ENCODE results near the gene HEPACAM2. TPM values are rescaled to one million over a fixed set of nuclear protein-coding genes. Genes with fewer than 3 reads are reported as not detected.

The HEPACAM2 gene
- total and polyA plus RNA-seq, 2 experiments from 2014 or later = 14.0 to 15.7 TPM

GRCh38 chr7:93140582-93141191 is 85.6 kb downstream of the HEPACAM2 start:
- Histone ChIP-seq H3K27ac (no peak overlapping the region), H3K27me3 (no peaks in the 10 kb centered on the region), H2AFZ (no peak overlapping the region), H3K79me2 (no peaks in the 10 kb centered on the region), H3K4me2 (no peak overlapping the region), H3K9me3 (ENCODE audit: low read depth) (no peaks in the 10 kb centered on the region), H3K9me2 (replicated peaks; ENCODE audit: insufficient read depth) (no peaks in the 10 kb centered on the region), H3K4me1 (ENCODE audit: insufficient read depth) (no peaks in the 10 kb centered on the region), H3K36me3 (replicated peaks; ENCODE audit: insufficient read depth, low read depth) (no peaks in the 10 kb centered on the region), H4K20me1 (ENCODE audit: insufficient read depth, poor library complexity, severe bottlenecking) (no peaks in the 10 kb centered on the region), H3K4me3 (no peak overlapping the region)
- no peak for DNase-seq (ENCODE audit: low spot score)
- WGBS (ENCODE audit: low lambda C conversion rate, missing lambda C conversion rate) = 90% methylated on average over 3 of the region's 3 CpGs
- TF ChIP-seq EZH2phosphoT487 (IDR thresholded peaks at IDR 0.05; ENCODE audit: low read depth, severe bottlenecking, unreplicated experiment) = no peak
- no peak for TF ChIP-seq EZH2 (IDR thresholded peaks at IDR 0.05; ENCODE audit: borderline replicate concordance)
- no peak for TF ChIP-seq CTCF (IDR thresholded peaks at IDR 0.05; ENCODE audit: poor library complexity)

GRCh38 chr7:93138576-93138975 is 87.7 kb downstream of the HEPACAM2 start:
- H3K9me3 ChIP-seq (ENCODE audit: low read depth) = no peaks in the 10 kb centered on the region
- no peaks in the 10 kb centered on the region for H3K4me1 ChIP-seq (ENCODE audit: insufficient read depth)
- no peak for DNase-seq (ENCODE audit: low spot score)
- no peaks in the 10 kb centered on the region for H3K36me3 ChIP-seq (replicated peaks; ENCODE audit: insufficient read depth, low read depth)
- no peaks in the 10 kb centered on the region for H3K79me2 ChIP-seq
- H3K4me2 ChIP-seq = no peak overlapping the region
- TF ChIP-seq EZH2 (IDR thresholded peaks at IDR 0.05; ENCODE audit: borderline replicate concordance) (no peak), CTCF (IDR thresholded peaks at IDR 0.05; ENCODE audit: poor library complexity) (no peak), EZH2phosphoT487 (IDR thresholded peaks at IDR 0.05; ENCODE audit: low read depth, severe bottlenecking, unreplicated experiment) (no peak)
- H2AFZ ChIP-seq = no peak overlapping the region
- no peak overlapping the region for H3K27ac ChIP-seq
- H3K9me2 ChIP-seq (replicated peaks; ENCODE audit: insufficient read depth) = no peaks in the 10 kb centered on the region
- no peaks in the 10 kb centered on the region for H4K20me1 ChIP-seq (ENCODE audit: insufficient read depth, poor library complexity, severe bottlenecking)
- H3K27me3 ChIP-seq = no peaks in the 10 kb centered on the region
- no peak overlapping the region for H3K4me3 ChIP-seq
- 94% methylated on average over 4 of the region's 4 CpGs for WGBS (ENCODE audit: low lambda C conversion rate, missing lambda C conversion rate)

Other genes starting within 250 kb of the HEPACAM2 start
- gene SAMD9, start 108.5 kb downstream of the HEPACAM2 start, total RNA-seq = 2.6 and 4.4 TPM in 2 replicates
- gene SAMD9, start 108.5 kb downstream of the HEPACAM2 start, polyA plus RNA-seq = 0.54 and 1.1 TPM in 2 replicates
- 1.5 and 4.5 TPM in 2 replicates for gene SAMD9L, start 78.1 kb downstream of the HEPACAM2 start, total RNA-seq
- gene SAMD9L, start 78.1 kb downstream of the HEPACAM2 start, polyA plus RNA-seq = 1.5 and 3.4 TPM in 2 replicates
- 32.5 and 32.7 TPM in 2 replicates for gene VPS50, start 5.9 kb upstream of the HEPACAM2 start, total RNA-seq
- gene VPS50, start 5.9 kb upstream of the HEPACAM2 start, polyA plus RNA-seq = 10.4 and 10.5 TPM in 2 replicates

Data from hepatocyte (in vitro differentiated cells).